ENCODE measurements around the gene BCL2L13.

BCL2L13 gene

DNA sequence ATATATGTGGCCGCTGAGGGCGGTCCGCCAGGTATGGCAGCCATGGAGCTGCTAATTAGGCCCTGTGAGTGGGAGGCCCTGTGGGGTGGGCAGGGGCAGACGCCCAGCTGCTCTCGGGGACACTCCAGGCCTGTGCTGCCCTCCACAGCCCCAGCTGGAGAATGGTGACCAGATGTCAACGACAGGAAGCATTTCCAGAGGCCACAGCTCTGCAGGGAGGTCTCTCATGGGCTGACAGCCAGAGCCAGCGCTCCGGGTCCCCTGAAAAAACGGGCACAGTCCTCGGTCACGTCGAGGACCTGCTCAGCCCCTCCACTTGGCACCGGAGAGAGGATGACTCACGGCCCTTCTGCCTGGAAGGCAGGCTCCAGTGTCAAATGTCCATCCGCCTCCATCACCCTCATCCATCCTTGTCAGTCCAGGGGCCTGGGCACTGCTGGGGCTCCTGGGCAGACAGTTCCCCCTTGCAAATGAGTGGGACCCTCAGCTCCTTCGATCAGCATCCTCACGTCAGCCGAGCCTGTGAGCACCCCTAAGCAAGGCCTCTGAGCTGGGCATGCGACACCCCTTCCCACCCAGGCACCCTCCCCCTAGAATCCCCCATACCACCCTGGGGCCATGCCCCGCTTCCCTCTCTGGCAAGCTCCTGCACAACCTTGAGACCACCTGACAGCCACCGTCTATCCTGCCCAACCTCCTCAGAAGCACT, 133.8 kb downstream of the BCL2L13 start:
- Histone ChIP-seq H3K36me3 (ENCODE audit: control insufficient read depth, insufficient read depth, low read length) (no peaks in the 10 kb centered on the region), H3K27me3 (ENCODE audit: control insufficient read depth, insufficient read depth, low read length) (no peaks in the 10 kb centered on the region), H3K9me3 (ENCODE audit: control insufficient read depth, insufficient read depth, low read length) (no peaks in the 10 kb centered on the region), H3K4me3 (ENCODE audit: low read depth, low read length) (peak overlapping the region; percentile 60), H3K9ac (ENCODE audit: low read depth, low read length) (no peak overlapping the region), H3K4me1 (ENCODE audit: control insufficient read depth, insufficient read depth, low read length) (no peaks in the 10 kb centered on the region)

- no peaks in the 10 kb centered on the region for H3K4me1 ChIP-seq (ENCODE audit: control insufficient read depth, insufficient read depth, low read length)
- no peak overlapping the region for H3K9ac ChIP-seq (ENCODE audit: low read depth, low read length)
- no peaks in the 10 kb centered on the region for H3K9me3 ChIP-seq (ENCODE audit: control insufficient read depth, insufficient read depth, low read length)
- H3K4me3 ChIP-seq (ENCODE audit: low read depth, low read length): peak overlapping the region; percentile 60
- H3K27me3 ChIP-seq (ENCODE audit: control insufficient read depth, insufficient read depth, low read length): no peaks in the 10 kb centered on the region
- H3K36me3 ChIP-seq (ENCODE audit: control insufficient read depth, insufficient read depth, low read length): no peaks in the 10 kb centered on the region
These were observed 134.5 kb downstream of the BCL2L13 start for GRCh38 chr22:17772958-17773605.

DNA sequence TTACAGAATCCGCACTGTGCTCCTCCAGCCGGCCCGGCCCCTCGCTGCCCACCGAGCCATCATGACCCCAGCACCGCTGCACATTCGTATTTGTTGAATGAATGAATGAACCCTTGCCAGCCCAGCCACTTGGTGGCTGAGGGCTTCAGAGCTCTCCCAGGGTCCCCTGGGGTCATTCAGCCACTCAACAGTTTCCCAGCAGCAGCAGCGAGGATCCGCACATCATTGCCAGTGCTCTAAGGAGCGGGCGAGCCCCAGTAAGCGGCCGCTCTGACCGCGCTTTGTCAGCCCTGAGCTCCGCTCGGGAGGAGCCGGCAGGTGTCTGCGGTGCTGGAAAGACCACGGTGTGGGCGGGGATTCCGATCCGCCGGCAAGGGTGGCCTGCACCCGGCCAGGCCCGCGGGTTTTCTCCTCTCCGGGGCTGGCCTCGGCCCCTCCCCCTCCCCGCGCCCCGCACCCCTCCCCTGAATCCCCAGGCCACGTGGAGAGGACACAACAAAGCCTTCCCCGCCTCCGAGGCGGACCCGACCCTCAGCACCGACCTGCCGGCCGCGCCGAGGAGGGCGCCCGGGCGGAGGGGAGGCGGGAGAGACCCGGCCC, 135.1 kb downstream of the BCL2L13 start:
- Histone ChIP-seq H3K9me3 (ENCODE audit: control insufficient read depth, insufficient read depth, low read length) (no peaks in the 10 kb centered on the region), H3K4me3 (ENCODE audit: low read depth, low read length) (peak overlapping the region; percentile 60), H3K9ac (ENCODE audit: low read depth, low read length) (peak overlapping the region; percentile 65), H3K4me1 (ENCODE audit: control insufficient read depth, insufficient read depth, low read length) (no peaks in the 10 kb centered on the region), H3K27me3 (ENCODE audit: control insufficient read depth, insufficient read depth, low read length) (no peaks in the 10 kb centered on the region), H3K36me3 (ENCODE audit: control insufficient read depth, insufficient read depth, low read length) (no peaks in the 10 kb centered on the region)

DNA sequence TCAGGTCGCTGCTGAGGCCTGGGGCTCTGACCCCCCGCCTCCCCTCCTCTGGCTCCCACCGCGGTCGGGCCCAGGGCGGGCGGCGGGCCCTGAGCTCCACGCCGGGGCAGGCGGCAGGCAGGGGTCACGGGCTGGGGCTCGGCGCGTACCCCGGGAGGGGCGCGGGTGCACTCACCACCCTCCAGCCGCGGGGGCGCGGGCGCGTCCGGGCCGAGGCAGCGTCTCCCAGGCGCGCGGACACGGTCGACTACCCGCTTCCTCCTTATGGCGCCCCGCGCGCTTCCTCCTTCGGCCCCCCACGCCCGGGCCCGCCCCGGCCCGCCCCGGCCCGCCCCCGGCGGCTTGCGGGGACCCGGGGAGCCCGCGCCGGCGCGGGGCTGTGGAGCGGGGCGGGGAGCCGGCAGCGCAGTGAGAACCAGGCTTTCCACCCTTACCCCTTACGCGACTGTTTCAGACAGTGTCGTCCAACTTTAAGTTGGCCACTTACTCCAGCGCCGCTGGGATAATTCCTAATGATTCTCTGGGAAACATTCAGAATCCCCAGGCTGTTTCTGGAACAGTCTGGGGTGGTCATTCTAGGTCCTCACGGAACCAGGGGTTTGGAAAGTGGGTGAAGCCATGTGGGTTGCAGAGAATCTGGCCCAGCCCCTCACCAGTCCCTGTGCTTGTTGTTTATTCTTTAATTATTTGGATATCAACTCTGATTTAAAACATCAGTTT, 135.8 kb downstream of the BCL2L13 start, which contains the start of gene BID:
Gene BID (minus strand): TSS at position 264 of the 720 bp plus-strand sequence. CDS start 24,353 bp downstream, outside the sequence.
- H3K27me3 ChIP-seq (ENCODE audit: control insufficient read depth, insufficient read depth, low read length): no peaks in the 10 kb centered on the region
- no peaks in the 10 kb centered on the region for H3K4me1 ChIP-seq (ENCODE audit: control insufficient read depth, insufficient read depth, low read length)
- no peaks in the 10 kb centered on the region for H3K36me3 ChIP-seq (ENCODE audit: control insufficient read depth, insufficient read depth, low read length)
- H3K9ac ChIP-seq (ENCODE audit: low read depth, low read length): peak within 1 kb of the TSS; percentile 65
- H3K4me3 ChIP-seq (ENCODE audit: low read depth, low read length): peak within 1 kb of the TSS; percentile 60
- H3K9me3 ChIP-seq (ENCODE audit: control insufficient read depth, insufficient read depth, low read length): no peaks in the 10 kb centered on the region

DNA sequence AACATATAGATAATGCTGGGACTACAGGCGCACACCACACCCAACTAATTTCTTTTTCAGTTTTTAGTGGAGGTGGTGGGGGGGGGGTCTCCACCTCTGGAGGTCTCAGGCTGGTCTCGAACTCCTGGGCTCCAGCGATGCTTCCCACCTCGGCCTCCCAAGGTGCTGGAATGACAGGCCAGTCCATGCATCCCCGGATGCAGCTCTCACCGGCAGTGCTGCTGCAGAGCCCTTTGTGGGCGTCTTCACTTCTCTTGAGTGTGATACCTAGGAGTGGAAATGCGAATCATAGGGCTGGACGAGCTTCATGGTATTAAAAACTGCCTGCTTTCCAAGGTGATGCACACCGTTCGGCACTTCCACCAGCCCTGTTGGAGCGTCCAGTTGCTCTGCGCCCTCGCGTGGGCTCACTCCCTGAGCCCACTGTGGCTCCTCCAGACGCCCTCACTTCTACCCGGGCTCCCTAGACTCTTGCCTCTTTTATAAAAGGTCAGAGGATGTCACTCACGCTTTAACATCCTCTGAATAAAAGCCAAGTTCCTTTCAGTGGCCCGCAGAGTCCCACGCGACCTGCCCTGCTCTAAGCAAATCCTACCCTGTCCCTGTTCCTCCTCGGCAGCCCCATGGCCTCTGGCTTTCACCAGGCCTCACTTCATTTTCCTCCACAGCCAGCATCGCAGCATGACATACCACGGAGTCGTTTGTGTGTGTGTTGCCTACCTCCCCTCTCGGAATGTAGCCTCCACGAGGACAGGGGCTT, 136.5 kb downstream of the BCL2L13 start:
- H3K36me3 ChIP-seq (ENCODE audit: control insufficient read depth, insufficient read depth, low read length): no peaks in the 10 kb centered on the region
- H3K27me3 ChIP-seq (ENCODE audit: control insufficient read depth, insufficient read depth, low read length): no peaks in the 10 kb centered on the region
- H3K9ac ChIP-seq (ENCODE audit: low read depth, low read length): no peak overlapping the region
- no peaks in the 10 kb centered on the region for H3K4me1 ChIP-seq (ENCODE audit: control insufficient read depth, insufficient read depth, low read length)
- H3K4me3 ChIP-seq (ENCODE audit: low read depth, low read length): no peak overlapping the region
- no peaks in the 10 kb centered on the region for H3K9me3 ChIP-seq (ENCODE audit: control insufficient read depth, insufficient read depth, low read length)

DNA sequence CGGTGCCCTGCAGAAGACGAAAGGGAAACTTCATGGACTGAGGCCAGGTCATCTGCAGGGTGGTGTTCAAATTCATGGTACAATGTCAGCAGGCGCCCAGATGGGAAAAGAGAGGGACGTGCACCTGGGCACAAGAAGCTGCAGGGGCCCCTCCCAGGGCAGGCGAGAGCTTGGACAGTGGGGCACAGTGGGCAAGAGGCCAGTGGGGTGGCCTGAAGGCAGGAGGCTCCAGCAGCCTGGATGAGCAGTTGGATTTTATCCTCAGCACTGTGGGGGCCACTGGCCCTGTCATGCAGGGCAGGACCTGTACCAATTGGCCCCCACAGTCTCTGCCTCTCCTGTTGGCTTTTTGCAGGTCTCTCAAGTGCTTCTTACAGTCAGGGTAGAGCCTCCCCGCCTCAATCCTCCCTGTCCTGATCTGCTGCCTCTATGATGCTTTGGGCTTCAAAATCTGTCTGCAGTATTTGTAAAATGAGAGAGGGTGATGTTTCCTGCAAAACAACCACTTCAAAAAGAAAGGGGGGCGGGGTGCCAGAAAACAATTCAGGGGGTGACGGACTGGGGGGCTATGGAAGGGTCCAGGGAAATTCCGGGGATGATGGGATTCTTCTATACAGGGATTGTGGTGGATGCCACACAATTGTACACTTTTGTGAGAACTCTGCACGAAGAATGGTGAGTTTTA, 137.4 kb downstream of the BCL2L13 start:
- H3K4me1 ChIP-seq (ENCODE audit: control insufficient read depth, insufficient read depth, low read length): no peaks in the 10 kb centered on the region
- H3K36me3 ChIP-seq (ENCODE audit: control insufficient read depth, insufficient read depth, low read length): no peaks in the 10 kb centered on the region
- no peaks in the 10 kb centered on the region for H3K9me3 ChIP-seq (ENCODE audit: control insufficient read depth, insufficient read depth, low read length)
- H3K9ac ChIP-seq (ENCODE audit: low read depth, low read length): no peak overlapping the region
- H3K4me3 ChIP-seq (ENCODE audit: low read depth, low read length): no peak overlapping the region
- no peaks in the 10 kb centered on the region for H3K27me3 ChIP-seq (ENCODE audit: control insufficient read depth, insufficient read depth, low read length)

DNA sequence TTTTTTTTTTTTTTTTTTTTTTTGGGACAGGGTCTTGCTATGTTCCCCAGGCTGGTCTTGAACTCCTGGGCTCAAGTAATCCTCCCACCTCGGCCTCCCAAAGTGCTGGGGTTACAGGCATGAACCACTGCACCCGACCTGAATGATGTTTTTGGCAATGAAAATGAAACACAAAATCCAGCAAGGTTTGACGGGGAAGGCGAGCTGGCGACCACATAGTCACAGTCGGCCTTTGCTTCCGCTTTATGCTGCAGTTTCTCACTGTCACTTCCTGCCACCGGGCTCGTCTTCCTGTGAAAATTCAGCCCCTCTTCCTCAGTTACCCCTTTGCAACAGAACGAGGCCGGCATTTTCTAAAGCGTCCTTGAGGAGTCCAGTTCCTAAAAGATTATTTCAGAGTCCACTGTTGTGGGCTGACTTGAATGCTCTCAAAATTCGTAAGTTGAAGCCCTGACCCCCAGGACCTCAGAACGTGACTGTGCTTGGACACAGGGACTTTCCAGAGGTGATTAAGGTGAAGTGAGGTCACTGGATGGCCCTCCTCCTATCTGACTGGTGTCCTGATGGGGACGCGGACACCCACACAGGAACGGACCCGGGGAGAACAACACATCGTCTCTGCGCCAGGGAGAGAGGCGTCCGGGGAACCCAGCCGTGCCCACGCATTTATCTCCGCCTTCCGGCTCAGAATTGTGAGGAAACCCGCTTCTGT, 138.6 kb downstream of the BCL2L13 start:
- Histone ChIP-seq H3K9me3 (ENCODE audit: control insufficient read depth, insufficient read depth, low read length) (no peaks in the 10 kb centered on the region), H3K9ac (ENCODE audit: low read depth, low read length) (no peak overlapping the region), H3K27me3 (ENCODE audit: control insufficient read depth, insufficient read depth, low read length) (no peaks in the 10 kb centered on the region), H3K4me3 (ENCODE audit: low read depth, low read length) (no peak overlapping the region), H3K36me3 (ENCODE audit: control insufficient read depth, insufficient read depth, low read length) (no peaks in the 10 kb centered on the region), H3K4me1 (ENCODE audit: control insufficient read depth, insufficient read depth, low read length) (no peaks in the 10 kb centered on the region)

GRCh38 chr22:17777717-17778044, 139.1 kb downstream of the BCL2L13 start:
- H3K9me3 ChIP-seq (ENCODE audit: control insufficient read depth, insufficient read depth, low read length): no peaks in the 10 kb centered on the region
- H3K4me3 ChIP-seq (ENCODE audit: low read depth, low read length): no peak overlapping the region
- H3K36me3 ChIP-seq (ENCODE audit: control insufficient read depth, insufficient read depth, low read length): no peaks in the 10 kb centered on the region
- no peaks in the 10 kb centered on the region for H3K4me1 ChIP-seq (ENCODE audit: control insufficient read depth, insufficient read depth, low read length)
- no peak overlapping the region for H3K9ac ChIP-seq (ENCODE audit: low read depth, low read length)
- no peaks in the 10 kb centered on the region for H3K27me3 ChIP-seq (ENCODE audit: control insufficient read depth, insufficient read depth, low read length)

DNA sequence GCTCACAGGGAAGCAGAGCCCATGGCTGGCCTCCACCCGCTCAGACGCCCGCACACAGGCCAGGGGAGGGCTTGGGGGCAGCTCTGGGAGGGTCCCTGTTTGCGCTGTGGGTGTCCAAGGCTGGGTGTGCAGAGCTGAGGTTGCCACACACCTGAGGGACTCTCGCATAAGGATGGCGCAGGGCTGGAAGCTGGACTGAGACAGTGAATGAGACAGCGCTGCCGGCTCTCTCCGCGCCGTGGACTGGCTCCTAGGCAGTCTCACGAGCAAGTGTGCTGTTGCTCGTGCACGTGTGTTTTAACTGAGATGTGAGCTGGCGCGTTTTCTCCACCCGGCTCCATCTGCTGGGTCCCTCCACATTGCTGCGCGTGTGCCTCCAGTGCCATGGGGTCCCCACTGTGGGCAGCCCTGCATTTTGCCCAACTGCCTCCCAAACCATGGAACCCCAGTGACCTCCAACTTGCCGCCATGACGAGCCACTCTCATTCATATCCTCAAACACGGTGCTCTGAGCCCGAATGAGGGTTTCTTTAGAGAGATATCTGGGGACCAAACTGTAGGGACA, 139.9 kb downstream of the BCL2L13 start:
- no peaks in the 10 kb centered on the region for H3K36me3 ChIP-seq (ENCODE audit: control insufficient read depth, insufficient read depth, low read length)
- H3K4me1 ChIP-seq (ENCODE audit: control insufficient read depth, insufficient read depth, low read length): no peaks in the 10 kb centered on the region
- H3K4me3 ChIP-seq (ENCODE audit: low read depth, low read length): no peak overlapping the region
- no peaks in the 10 kb centered on the region for H3K9me3 ChIP-seq (ENCODE audit: control insufficient read depth, insufficient read depth, low read length)
- no peak overlapping the region for H3K9ac ChIP-seq (ENCODE audit: low read depth, low read length)
- no peaks in the 10 kb centered on the region for H3K27me3 ChIP-seq (ENCODE audit: control insufficient read depth, insufficient read depth, low read length)

DNA sequence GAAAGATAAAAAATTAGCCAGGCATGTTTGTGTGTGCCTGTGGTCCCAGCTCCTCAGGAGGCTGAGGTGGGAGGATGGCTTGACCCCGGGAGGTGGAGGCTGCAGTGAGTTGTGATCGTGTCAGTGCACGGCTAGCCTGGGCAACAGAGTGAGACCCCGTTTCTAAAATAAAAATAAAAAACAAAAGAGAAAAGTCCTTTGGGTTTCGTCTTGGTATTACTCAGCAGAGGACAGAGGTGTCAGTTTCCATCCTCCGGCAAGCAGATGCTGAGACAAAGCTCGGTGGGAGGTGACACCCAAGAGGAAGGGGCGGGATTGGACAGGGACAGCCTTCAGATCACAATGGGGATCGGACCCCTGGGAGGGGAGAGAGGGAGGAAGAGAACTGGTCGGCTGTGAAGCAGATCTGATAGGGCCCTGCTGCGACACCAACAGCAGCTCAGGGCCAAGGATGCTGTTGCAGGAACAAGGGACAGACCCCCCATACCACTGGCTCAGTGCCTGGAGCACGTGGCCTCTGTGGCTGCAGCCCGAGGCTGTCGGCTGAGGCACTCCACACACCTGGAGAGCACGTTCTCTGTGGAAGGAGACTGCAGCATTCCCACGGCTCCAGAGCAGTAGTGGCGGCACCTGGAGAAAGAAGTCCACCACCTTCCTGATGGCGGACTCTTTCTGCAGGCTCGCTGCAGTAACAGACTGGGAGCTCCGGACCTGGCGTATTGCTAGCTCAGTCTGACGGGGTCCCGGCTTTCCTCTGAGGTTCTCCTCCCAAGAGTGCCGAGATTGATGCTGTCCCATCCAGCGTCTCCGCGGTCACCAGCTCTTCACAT, 140.9 kb downstream of the BCL2L13 start:
- no peaks in the 10 kb centered on the region for H3K36me3 ChIP-seq (ENCODE audit: control insufficient read depth, insufficient read depth, low read length)
- H3K9me3 ChIP-seq (ENCODE audit: control insufficient read depth, insufficient read depth, low read length): no peaks in the 10 kb centered on the region
- no peak overlapping the region for H3K9ac ChIP-seq (ENCODE audit: low read depth, low read length)
- no peaks in the 10 kb centered on the region for H3K4me1 ChIP-seq (ENCODE audit: control insufficient read depth, insufficient read depth, low read length)
- H3K4me3 ChIP-seq (ENCODE audit: low read depth, low read length): no peak overlapping the region
- no peaks in the 10 kb centered on the region for H3K27me3 ChIP-seq (ENCODE audit: control insufficient read depth, insufficient read depth, low read length)
